ENCODE results near the gene DST. TPM values are rescaled to one million over a fixed set of nuclear protein-coding genes. Genes with fewer than 3 reads are reported as not detected.

DST gene
- total RNA-seq, 1 donor from 2014 or later: 124 TPM

DNA sequence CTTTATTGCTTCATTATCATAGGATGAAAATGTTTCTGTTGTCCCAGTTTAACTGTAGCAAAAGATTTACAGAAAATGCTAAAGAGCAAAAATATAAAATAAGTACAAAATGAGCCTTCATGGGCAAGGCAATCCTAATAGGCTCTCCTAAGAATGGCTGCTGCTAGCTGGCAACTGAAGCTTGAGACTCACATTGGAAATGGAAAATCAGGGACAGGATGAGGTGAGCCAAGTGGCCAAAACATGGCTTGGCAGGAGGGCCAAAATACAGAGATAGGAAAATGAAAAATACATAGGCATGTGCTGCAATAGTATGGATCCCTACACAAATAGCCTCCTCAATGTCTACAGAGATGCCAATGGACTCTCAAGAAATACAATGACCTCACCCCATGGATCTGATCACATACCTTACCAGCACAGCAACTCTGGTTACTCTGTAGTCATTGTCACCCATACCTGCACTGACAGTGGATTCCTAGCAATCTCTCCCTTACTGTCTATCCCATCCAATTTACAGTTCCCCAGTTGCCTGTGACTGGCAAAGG lies 105.4 kb downstream of the DST start:
- TF ChIP-seq CTCF (conservative IDR thresholded peaks at IDR 0.05): no peak
- Mint-ChIP-seq H3K9me3 (no peaks in the 10 kb centered on the region), H3K27ac (ENCODE audit: unreplicated experiment) (no peak overlapping the region), H3K36me3 (ENCODE audit: low read depth) (peaks cover 6% of the 10 kb centered on the region), H3K27me3 (ENCODE audit: low read depth) (no peaks in the 10 kb centered on the region), H3K4me3 (no peak overlapping the region), H3K4me1 (peaks cover 18% of the 10 kb centered on the region)
- DNase-seq (ENCODE audit: low read depth, low spot score): no peak

GRCh38 chr6:56536536-56536935 lies 106.2 kb downstream of the DST start:
- Mint-ChIP-seq H3K27ac (ENCODE audit: unreplicated experiment) (no peak overlapping the region), H3K36me3 (ENCODE audit: low read depth) (peaks cover 11% of the 10 kb centered on the region), H3K9me3 (no peaks in the 10 kb centered on the region), H3K4me1 (peaks cover 18% of the 10 kb centered on the region), H3K27me3 (ENCODE audit: low read depth) (no peaks in the 10 kb centered on the region), H3K4me3 (no peak overlapping the region)
- DNase-seq (ENCODE audit: low read depth, low spot score): no peak
- TF ChIP-seq CTCF (conservative IDR thresholded peaks at IDR 0.05): no peak

DNA sequence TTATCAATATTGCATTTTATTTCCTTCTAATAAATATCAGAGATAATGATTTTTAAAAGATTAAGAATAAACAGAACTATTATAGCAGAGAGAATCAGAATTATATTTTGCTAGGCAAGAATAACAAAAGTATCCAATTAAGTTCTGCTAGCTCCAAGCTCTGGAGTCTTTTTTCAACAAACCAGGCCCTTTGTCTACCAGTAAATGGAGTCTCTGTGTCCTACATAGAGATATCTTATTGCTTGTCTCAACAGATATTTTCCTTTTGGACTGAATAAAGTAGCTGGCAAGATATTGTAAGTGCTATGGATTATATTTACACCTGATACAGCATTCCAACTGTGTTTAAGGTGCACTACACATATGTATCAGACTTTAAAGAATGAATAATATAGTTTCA lies 107.1 kb downstream of the DST start:
- Mint-ChIP-seq H3K4me3 (no peak overlapping the region), H3K9me3 (no peaks in the 10 kb centered on the region), H3K4me1 (peaks cover 18% of the 10 kb centered on the region), H3K27ac (ENCODE audit: unreplicated experiment) (no peak overlapping the region), H3K36me3 (ENCODE audit: low read depth) (peaks cover 11% of the 10 kb centered on the region), H3K27me3 (ENCODE audit: low read depth) (no peaks in the 10 kb centered on the region)
- no peak for DNase-seq (ENCODE audit: low read depth, low spot score)
- TF ChIP-seq CTCF (conservative IDR thresholded peaks at IDR 0.05): no peak

DNA sequence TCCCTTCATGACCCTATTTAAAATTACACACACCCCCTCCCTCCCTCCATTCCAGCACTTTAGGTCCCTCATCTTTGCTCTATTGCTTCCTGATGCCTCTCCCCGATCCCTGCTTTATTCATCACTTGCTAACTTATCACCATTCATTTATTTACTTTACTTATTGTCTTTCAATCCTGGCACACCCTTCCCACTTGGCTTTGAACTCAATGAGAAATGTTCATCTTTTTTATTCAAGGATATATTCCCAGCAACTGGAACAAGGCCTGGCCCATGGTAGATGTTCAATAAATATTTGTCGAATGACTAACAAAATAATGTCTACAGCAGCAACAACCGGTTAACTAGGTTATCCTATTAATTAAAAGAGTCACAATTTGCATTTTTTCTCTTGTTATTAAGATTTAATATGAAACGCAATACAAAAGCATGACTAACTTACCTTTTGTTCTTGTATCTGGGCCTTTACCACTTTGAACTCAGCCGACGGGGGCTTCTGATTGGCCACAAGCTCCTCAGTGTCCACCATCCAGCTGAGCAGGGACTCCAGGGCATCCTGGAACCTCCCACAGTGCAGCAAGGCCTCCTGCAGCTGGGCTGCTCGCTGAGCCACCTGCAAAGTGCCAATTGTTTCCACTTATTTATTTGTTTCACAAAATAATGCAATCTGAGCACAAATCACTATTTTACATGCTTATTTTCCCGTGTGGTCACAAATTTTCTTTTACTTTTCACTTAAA lies 107.8 kb downstream of the DST start:
- Mint-ChIP-seq H3K4me1 (peaks cover 18% of the 10 kb centered on the region), H3K36me3 (ENCODE audit: low read depth) (peaks cover 11% of the 10 kb centered on the region), H3K4me3 (no peak overlapping the region), H3K9me3 (no peaks in the 10 kb centered on the region), H3K27me3 (ENCODE audit: low read depth) (no peaks in the 10 kb centered on the region), H3K27ac (ENCODE audit: unreplicated experiment) (no peak overlapping the region)
- no peak for DNase-seq (ENCODE audit: low read depth, low spot score)
- no peak for TF ChIP-seq CTCF (conservative IDR thresholded peaks at IDR 0.05)

DNA sequence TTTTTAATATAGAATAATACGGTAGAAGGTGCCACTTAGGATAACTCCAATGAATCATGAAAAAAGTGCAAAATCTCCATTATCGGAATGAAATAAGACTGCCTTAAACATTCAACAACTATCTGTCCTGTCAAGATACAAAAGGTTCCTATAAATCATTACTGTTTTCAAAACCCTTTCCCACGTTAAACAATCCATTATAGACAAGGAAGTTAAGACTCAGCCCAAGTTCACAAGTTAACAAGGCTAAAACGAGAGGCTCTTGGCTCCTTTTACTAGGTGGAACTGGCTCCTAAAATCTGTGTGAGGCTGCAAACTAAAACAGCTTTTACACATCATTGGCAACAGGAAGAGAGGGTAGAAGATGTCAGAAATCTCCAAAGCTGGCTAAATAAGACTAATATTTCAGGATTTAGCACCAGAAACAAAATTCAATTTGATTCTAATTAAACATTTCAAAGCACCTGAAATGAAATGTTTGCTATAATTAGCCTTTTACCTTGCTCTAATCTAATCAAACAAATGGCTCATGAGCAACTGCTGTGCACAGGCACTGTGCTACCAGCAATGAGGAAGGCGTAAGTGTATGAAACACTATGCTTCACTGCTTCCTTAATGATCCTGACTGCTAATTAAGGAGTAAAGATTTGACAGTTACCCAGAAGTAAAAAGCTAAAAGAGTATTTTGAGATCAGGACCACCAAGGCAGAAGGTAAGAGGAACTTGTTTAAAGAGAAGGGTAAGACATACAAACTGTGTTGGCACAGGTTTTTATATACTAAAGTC lies 109.7 kb downstream of the DST start:
- H3K9me3 Mint-ChIP-seq: no peaks in the 10 kb centered on the region
- TF ChIP-seq CTCF (conservative IDR thresholded peaks at IDR 0.05): no peak
- no peak overlapping the region for H3K27ac Mint-ChIP-seq (ENCODE audit: unreplicated experiment)
- H3K27me3 Mint-ChIP-seq (ENCODE audit: low read depth): no peaks in the 10 kb centered on the region
- peaks cover 15% of the 10 kb centered on the region for H3K36me3 Mint-ChIP-seq (ENCODE audit: low read depth)
- no peak overlapping the region for H3K4me3 Mint-ChIP-seq
- no peak for DNase-seq (ENCODE audit: low read depth, low spot score)
- peaks cover 13% of the 10 kb centered on the region for H3K4me1 Mint-ChIP-seq
